Limb (tissue), 2 donors: Measurements from ENCODE around the gene MYO5A.

Source experiments
- DNase-seq, 2 donors: peaks; one replicate each; pipeline ENCODE4 v3.0.0-alpha.2; 2016; ENCODE audit errors: extremely low spot score in 2 of 2

MYO5A gene

GRCh38 chr15:52259503-52259902 lies 269.2 kb downstream of the MYO5A start:
- no peak for DNase-seq

GRCh38 chr15:52258461-52258860 lies 270.2 kb downstream of the MYO5A start:
- DNase-seq, result no peak

GRCh38 chr15:52257734-52258062 lies 271.0 kb downstream of the MYO5A start:
- no peak for DNase-seq
